A549 (cell line): ENCODE results near the gene HTRA1. TPM values are rescaled to one million over a fixed set of nuclear protein-coding genes. Genes with fewer than 3 reads are reported as not detected.

Experiments used
- ATAC-seq, 2 experiments: fragments of 200-7000 bp in 1 of 2; fragments of >200 bp in 1 of 2; cut with Nextera tagmentation in 1 of 2; cut with Tn5 transposase in 1 of 2; 3 replicates each; pipeline versions ENCODE4 v1.8.0 to v1.9.1; 2018 to 2020; ENCODE audit warnings: mild to moderate bottlenecking in 1 of 2, moderate library complexity in 1 of 2
- CTCF ChIA-PET: fragments of 300-600 bp; sonication (Branson Sonifier 250); formaldehyde crosslinking; extraction: SDS; loops from one replicate; lab custom pipeline; 2021; ENCODE audit warnings: antibody characterized with exemption, inconsistent platforms; lab: Yijun Ruan, JAX
- POLR2A ChIA-PET: fragments of 350-600 bp; formaldehyde crosslinking; extraction: SDS; loops from one replicate; lab custom pipeline; 2021; ENCODE audit warnings: antibody characterized with exemption, inconsistent platforms; lab: Yijun Ruan, JAX
- DNase-seq, 2 experiments: peaks; one replicate each; pipeline versions ENCODE4 v3.0.0 to v3.0.0-alpha.2; 2011 to 2016; ENCODE audit warnings: low read depth in 1 of 2, low spot score in 1 of 2
- FAIRE-seq: peaks from 2 replicates; lab custom pipeline; 2011; peaks lifted over from hg19 to GRCh38; lab: Jason Lieb, UNC
- H3K27ac ChIP-seq, 2 experiments: fragments of >200 bp; sonication (Bioruptor Twin); formaldehyde crosslinking; 3 replicates each; pipeline ENCODE4 v1.5.1; 2016 to 2017
- H3K4me1 ChIP-seq: fragments of >200 bp; sonication (Bioruptor Twin); formaldehyde crosslinking; 3 replicates; pipeline ENCODE4 v1.6.1; 2016
- H3K4me2 ChIP-seq: fragments of >200 bp; sonication (Bioruptor Twin); formaldehyde crosslinking; 3 replicates; pipeline ENCODE4 v1.6.1; 2016
- H3K4me3 ChIP-seq: fragments of >200 bp; sonication (Bioruptor Twin); formaldehyde crosslinking; 3 replicates; pipeline ENCODE4 v1.5.1; 2016
- H3K9me3 ChIP-seq: fragments of >200 bp; sonication (Bioruptor Twin); formaldehyde crosslinking; 3 replicates; pipeline ENCODE4 v1.6.1; 2016
- BCL3 ChIP-seq: fragments of >200 bp; sonication (Bioruptor Twin); formaldehyde crosslinking; IDR thresholded peaks from 3 replicates; pipeline ENCODE4 v1.6.1; 2016
- CBX2 ChIP-seq: fragments of 200-600 bp; sonication (generic); IDR thresholded peaks from 2 replicates; pipeline ENCODE4 v1.6.1; 2016; ENCODE audit warnings: low read depth, mild to moderate bottlenecking, borderline replicate concordance
- CBX8 ChIP-seq: fragments of 200-600 bp; sonication (generic); IDR thresholded peaks from 2 replicates; pipeline ENCODE4 v1.6.1; 2016
- CHD2 ChIP-seq: fragments of 150-350 bp; IDR thresholded peaks from 2 replicates; pipeline ENCODE4 v1.6.1; 2014; ENCODE audit warnings: low read length; ENCODE audit not compliant: partially characterized antibody
- CHD4 ChIP-seq: fragments of 200-600 bp; sonication (generic); IDR thresholded peaks from 2 replicates; pipeline ENCODE4 v1.6.1; 2016; ENCODE audit warnings: antibody characterized with exemption, mild to moderate bottlenecking, borderline replicate concordance
- EHF ChIP-seq: fragments of 250-450 bp; sonication (Bioruptor Pico); IDR thresholded peaks from 2 replicates; pipeline ENCODE4 v1.5.0; 2020; ENCODE audit warnings: mild to moderate bottlenecking
- FOSB ChIP-seq: fragments of 250-450 bp; sonication (Bioruptor Pico); IDR thresholded peaks from 2 replicates; pipeline ENCODE4 v1.5.0; 2020; ENCODE audit warnings: mild to moderate bottlenecking, moderate library complexity
- FOSL2 ChIP-seq, 2 experiments: fragments of 450-650 bp in 1 of 2; fragments of >200 bp in 1 of 2; sonication (Bioruptor Twin) in 1 of 2; formaldehyde crosslinking; IDR thresholded peaks; 2 replicates each; pipeline versions ENCODE4 v1.5.0 to v1.6.1; 2016 to 2020; ENCODE audit warnings: mild to moderate bottlenecking in 1 of 2, moderate library complexity in 1 of 2
- FOXS1 ChIP-seq: fragments of 250-450 bp; sonication (Bioruptor Pico); IDR thresholded peaks from 2 replicates; pipeline ENCODE4 v1.5.0; 2020; ENCODE audit warnings: mild to moderate bottlenecking, moderate library complexity
- GATA3 ChIP-seq: IDR thresholded peaks from 2 replicates; pipeline ENCODE4 v1.6.1; 2012; ENCODE audit warnings: borderline replicate concordance
- HOXB13 ChIP-seq: fragments of 250-450 bp; sonication (Bioruptor Pico); IDR thresholded peaks from 2 replicates; pipeline ENCODE4 v1.5.0; 2020; ENCODE audit warnings: low read depth, mild to moderate bottlenecking, moderate library complexity
- JUNB ChIP-seq: fragments of >200 bp; sonication (Bioruptor Twin); formaldehyde crosslinking; IDR thresholded peaks from 2 replicates; pipeline ENCODE4 v1.6.1; 2016
- KDM5A ChIP-seq: fragments of 200-600 bp; sonication (generic); IDR thresholded peaks from 2 replicates; pipeline ENCODE4 v1.6.1; 2016; ENCODE audit warnings: antibody characterized with exemption, mild to moderate bottlenecking
- MAZ ChIP-seq: fragments of 150-350 bp; IDR thresholded peaks from 2 replicates; pipeline ENCODE4 v1.6.1; 2014; ENCODE audit warnings: antibody characterized with exemption, low read depth, low read length, borderline replicate concordance
- NPAS2 ChIP-seq: fragments of 250-450 bp; sonication (Bioruptor Pico); IDR thresholded peaks from 2 replicates; pipeline ENCODE4 v1.8.0; 2022; ENCODE audit warnings: mild to moderate bottlenecking, moderate library complexity, borderline replicate concordance
- PBX3 ChIP-seq: IDR thresholded peaks from 2 replicates; pipeline ENCODE4 v1.6.1; 2012
- PHF8 ChIP-seq: fragments of 200-600 bp; sonication (generic); IDR thresholded peaks from 2 replicates; pipeline ENCODE4 v1.6.1; 2016; ENCODE audit warnings: low read depth, mild to moderate bottlenecking, antibody characterized with exemption, moderate library complexity, borderline replicate concordance
- POLR2AphosphoS2 ChIP-seq: conservative IDR thresholded peaks from 2 replicates; pipeline ENCODE4 v1.6.1; 2012; ENCODE audit warnings: low read length, improper control_type of control experiment, inconsistent platforms
- RAD21 ChIP-seq, 2 experiments: fragments of >200 bp in 1 of 2; sonication (Bioruptor Twin) in 1 of 2; formaldehyde crosslinking in 1 of 2; IDR thresholded peaks in 1 of 2; conservative IDR thresholded peaks in 1 of 2; 2 replicates in 1 of 2; 3 replicates in 1 of 2; pipeline ENCODE4 v1.6.1; 2012 to 2018; ENCODE audit warnings: inconsistent platforms in 1 of 2
- RFX5 ChIP-seq: fragments of 450-650 bp; IDR thresholded peaks from 2 replicates; pipeline ENCODE4 v1.7.1; 2014; ENCODE audit warnings: antibody characterized with exemption, mild to moderate bottlenecking, moderate library complexity
- RNF2 ChIP-seq: fragments of 200-600 bp; sonication (generic); IDR thresholded peaks from 2 replicates; pipeline ENCODE4 v1.6.1; 2016; ENCODE audit warnings: low read depth, mild to moderate bottlenecking, antibody characterized with exemption, moderate library complexity, borderline replicate concordance
- SREBF2 ChIP-seq: fragments of 450-650 bp; IDR thresholded peaks from 2 replicates; pipeline ENCODE4 v1.6.1; 2014; ENCODE audit warnings: mild to moderate bottlenecking, moderate library complexity
- ZC3H11A ChIP-seq: fragments of 450-650 bp; IDR thresholded peaks from 2 replicates; pipeline ENCODE4 v1.6.1; 2014; ENCODE audit warnings: antibody characterized with exemption, mild to moderate bottlenecking
- WGBS: methylation state at CpG from one replicate; pipeline ENCODE4 v1.1.6; 2017; ENCODE audit errors: missing lambda C conversion rate; 5-methylcytosine and 5-hydroxymethylcytosine counted together
- polyA plus RNA-seq, 4 experiments: library from polyadenylated mRNA; depleted of rRNA in 3 of 4; stranded (reverse); fragments of >200 nt; fragmentation: RNase III in 1 of 4; extraction: RNeasy Plus Mini Kit Qiagen cat#74134 plus additional on column Dnase treatment in 1 of 4; gene quantifications; 2 replicates in 3 of 4; 3 replicates in 1 of 4; pipeline ENCODE4 v1.2.3, GENCODE V29; 2011 to 2017
- TF ChIP-seq, protein P1 (sequence below): IDR thresholded peaks from 2 replicates; pipeline ENCODE4 v1.6.1; 2012
- TF ChIP-seq, protein P2 (sequence below): fragments of 250-450 bp; sonication (Bioruptor Pico); IDR thresholded peaks from 2 replicates; pipeline ENCODE4 v1.5.0; 2021; ENCODE audit warnings: mild to moderate bottlenecking, moderate library complexity, borderline replicate concordance

The HTRA1 gene
- polyA plus RNA-seq, 2 of the 4 experiments (the other 2 are of a cell fraction) = 50.7 to 65.6 TPM

DNA sequence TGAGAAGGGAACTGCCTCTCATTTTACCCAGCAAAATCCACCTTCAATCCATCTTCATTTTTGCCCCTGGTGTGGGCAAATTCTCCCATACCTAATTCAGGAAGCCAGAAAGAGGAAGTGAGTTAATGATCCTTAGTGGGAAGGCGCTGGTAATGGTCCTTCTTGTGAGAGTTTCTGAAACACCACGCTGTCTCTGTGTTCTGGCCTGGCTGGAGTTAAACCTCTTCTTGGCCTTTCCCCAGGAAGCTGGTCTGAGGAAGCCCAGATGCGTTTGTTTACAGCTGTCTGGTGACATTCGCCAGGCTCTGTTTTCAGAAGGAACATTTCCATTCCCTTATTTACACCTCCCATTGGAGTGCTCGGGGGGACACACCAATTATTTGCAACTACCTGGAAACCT lies 24.3 kb downstream of the HTRA1 start:
- POLR2A ChIA-PET = no interaction called here
- no peaks in the 10 kb centered on the region for H3K4me1 ChIP-seq
- peaks cover 4% of the 10 kb centered on the region; the same call in 1 of the 3 replicates for H3K9me3 ChIP-seq
- no peak for ATAC-seq
- no peak overlapping the region for H3K27ac ChIP-seq
- TF ChIP-seq HOXB13 (CRISPR knock-in tag) = no peak
- TF ChIP-seq EHF (CRISPR knock-in tag) = no peak
- TF ChIP-seq, all 56 proteins: peak for 0
- no peak overlapping the region for H3K4me3 ChIP-seq
- DNase-seq = no peak
- FAIRE-seq = no peak
- H3K4me2 ChIP-seq = no peak overlapping the region
- CTCF ChIA-PET = no interaction called here
- 72% methylated on average over 5 of the region's 5 CpGs for WGBS

- no peak for TF ChIP-seq RAD21 (conservative IDR thresholded peaks at IDR 0.05 in 1 of 2, IDR thresholded peaks at IDR 0.05 in 1 of 2)
- TF ChIP-seq CBX8 = no peak
- TF ChIP-seq, protein P1, sequence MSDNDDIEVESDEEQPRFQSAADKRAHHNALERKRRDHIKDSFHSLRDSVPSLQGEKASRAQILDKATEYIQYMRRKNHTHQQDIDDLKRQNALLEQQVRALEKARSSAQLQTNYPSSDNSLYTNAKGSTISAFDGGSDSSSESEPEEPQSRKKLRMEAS = no peak
- no peak for TF ChIP-seq PHF8
- no peak for TF ChIP-seq POLR2AphosphoS2
- no peak for TF ChIP-seq PBX3
- TF ChIP-seq ZC3H11A = no peak
- TF ChIP-seq CHD2 = no peak
- no peak for TF ChIP-seq RFX5
- no peak for TF ChIP-seq FOSB (CRISPR knock-in tag)
- 73% methylated on average over 9 of the region's 9 CpGs for WGBS
- Histone ChIP-seq H3K4me3 (no peak overlapping the region), H3K4me1 (no peaks in the 10 kb centered on the region), H3K4me2 (no peak overlapping the region), H3K9me3 (peaks cover 1% of the 10 kb centered on the region; the same call in 1 of the 3 replicates), H3K27ac (no peak overlapping the region)
- ChIA-PET CTCF (no interaction called here), POLR2A (no interaction called here)
- ATAC-seq (no peak), DNase-seq (no peak), FAIRE-seq (no peak)
Observed at GRCh38 chr10:122486406-122487080, 25.2 kb downstream of the HTRA1 start.

DNA sequence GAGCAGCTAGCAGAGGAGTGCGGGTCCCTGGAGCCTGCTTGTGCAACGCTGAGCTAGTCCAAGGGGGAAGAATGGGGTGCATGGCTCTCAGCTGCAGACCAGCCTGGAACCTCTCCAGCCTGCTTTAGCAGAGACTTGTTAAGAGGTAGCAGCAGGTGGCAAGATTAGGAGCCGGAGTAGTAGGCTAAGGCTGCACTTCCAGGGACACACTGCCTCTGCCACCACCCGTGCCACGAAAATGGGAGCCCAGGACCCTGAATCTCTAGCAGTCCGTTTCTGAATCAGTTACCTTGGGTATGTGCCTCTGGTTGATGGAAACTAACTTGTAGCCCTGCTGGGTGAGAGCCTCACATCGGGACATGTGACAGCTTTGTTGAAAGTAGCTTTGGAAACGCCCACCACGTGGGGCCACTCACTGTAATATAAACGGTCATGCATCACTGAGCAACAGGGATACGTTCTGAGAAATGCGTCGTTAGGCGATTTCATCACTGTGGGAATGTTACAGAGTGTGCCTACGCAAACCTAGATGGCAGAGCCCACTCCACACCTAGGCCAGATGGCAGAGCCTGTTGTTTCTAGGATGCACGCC lies 25.9 kb downstream of the HTRA1 start:
- H3K27ac ChIP-seq = no peak overlapping the region
- H3K4me2 ChIP-seq = no peak overlapping the region
- FAIRE-seq (no peak), DNase-seq (no peak), ATAC-seq (no peak)
- no peaks in the 10 kb centered on the region for H3K4me1 ChIP-seq
- WGBS = 74% methylated on average over 16 of the region's 16 CpGs
- TF ChIP-seq RNF2 (no peak), GATA3 (no peak), RFX5 (no peak), FOSL2 (IDR thresholded peaks at IDR 0.05) (no peak), FOSL2 (CRISPR knock-in tag; IDR thresholded peaks at IDR 0.05) (no peak), HOXB13 (CRISPR knock-in tag) (no peak), MAZ (no peak), SREBF2 (no peak), CBX2 (no peak), EHF (CRISPR knock-in tag) (no peak), CBX8 (no peak), RAD21 (conservative IDR thresholded peaks at IDR 0.05 in 1 of 2, IDR thresholded peaks at IDR 0.05 in 1 of 2) (no peak), JUNB (no peak), NPAS2 (CRISPR knock-in tag) (no peak), CHD4 (no peak), KDM5A (no peak), FOXS1 (CRISPR knock-in tag) (no peak), BCL3 (no peak)
- TF ChIP-seq, protein P2, sequence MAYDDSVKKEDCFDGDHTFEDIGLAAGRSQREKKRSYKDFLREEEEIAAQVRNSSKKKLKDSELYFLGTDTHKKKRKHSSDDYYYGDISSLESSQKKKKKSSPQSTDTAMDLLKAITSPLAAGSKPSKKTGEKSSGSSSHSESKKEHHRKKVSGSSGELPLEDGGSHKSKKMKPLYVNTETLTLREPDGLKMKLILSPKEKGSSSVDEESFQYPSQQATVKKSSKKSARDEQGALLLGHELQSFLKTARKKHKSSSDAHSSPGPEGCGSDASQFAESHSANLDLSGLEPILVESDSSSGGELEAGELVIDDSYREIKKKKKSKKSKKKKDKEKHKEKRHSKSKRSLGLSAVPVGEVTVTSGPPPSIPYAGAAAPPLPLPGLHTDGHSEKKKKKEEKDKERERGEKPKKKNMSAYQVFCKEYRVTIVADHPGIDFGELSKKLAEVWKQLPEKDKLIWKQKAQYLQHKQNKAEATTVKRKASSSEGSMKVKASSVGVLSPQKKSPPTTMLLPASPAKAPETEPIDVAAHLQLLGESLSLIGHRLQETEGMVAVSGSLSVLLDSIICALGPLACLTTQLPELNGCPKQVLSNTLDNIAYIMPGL (CRISPR knock-in tag) = no peak
- H3K4me3 ChIP-seq = no peak overlapping the region
- H3K9me3 ChIP-seq = no peaks in the 10 kb centered on the region
- CTCF ChIA-PET = interaction anchor here (1.5 kb wide), 1 partner anchor 188 kb away, joined by 3 read pairs; no protein-coding TSS in a partner anchor
- POLR2A ChIA-PET = no interaction called here
